NCI-H1930 (cell line): ENCODE results near the gene TBCC.
"Not testable (repeated sequence)": the region's sequence is repeated elsewhere in the genome, so short reads cannot be mapped to it uniquely, and the experiment has no call there.

ENCODE experiments used
- DNase-seq, 2 experiments: peaks; one replicate each; lab custom pipeline; 2025; lab: John Stamatoyannopoulos, UW

The TBCC gene

GRCh38 chr6:42745640-42746462 lies at the start of gene TBCC:
Gene TBCC (minus strand): TSS chr6:42746103. CDS start chr6:42746073, 30 bp downstream.
- DNase-seq = peak; percentile 94 to 97

GRCh38 chr6:42795651-42796050 lies 49.7 kb upstream of the TBCC start:
- DNase-seq = peak in 1 of 2 experiments; percentile 51

- peak in 1 of 2 experiments; percentile 37 for DNase-seq
Measured at GRCh38 chr6:42791706-42792320, 45.9 kb upstream of the TBCC start.

- DNase-seq = no peak
Measured at GRCh38 chr6:42790549-42791181, 44.8 kb upstream of the TBCC start.

- no peak for DNase-seq
Measured at GRCh38 chr6:42788671-42789070, 42.8 kb upstream of the TBCC start.

GRCh38 chr6:42787063-42787472 lies 41.2 kb upstream of the TBCC start:
- no peak for DNase-seq

GRCh38 chr6:42786525-42786985 lies 40.7 kb upstream of the TBCC start:
- DNase-seq = no peak

- DNase-seq = no peak
Measured at GRCh38 chr6:42784717-42785498, 39.0 kb upstream of the TBCC start.

GRCh38 chr6:42783876-42784642 lies 38.2 kb upstream of the TBCC start:
- DNase-seq = no peak

- peak; percentile 48 to 66 for DNase-seq
Measured at GRCh38 chr6:42783177-42783875, 37.4 kb upstream of the TBCC start.

- peak; percentile 44 to 57 for DNase-seq
Measured at GRCh38 chr6:42782689-42783176, 36.8 kb upstream of the TBCC start.

GRCh38 chr6:42781796-42782688 lies 36.1 kb upstream of the TBCC start, which contains the start of gene BICRAL:
Gene BICRAL (plus strand): TSS chr6:42782052. CDS start chr6:42822023, 39,971 bp downstream.
- peak; percentile 61 to 66 for DNase-seq

GRCh38 chr6:42781546-42781795 lies 35.6 kb upstream of the TBCC start:
- no peak for DNase-seq

- DNase-seq = no peak
Measured at GRCh38 chr6:42779521-42779920, 33.6 kb upstream of the TBCC start.

GRCh38 chr6:42778122-42778521 lies 32.2 kb upstream of the TBCC start:
- DNase-seq = no peak

- DNase-seq = no peak
Measured at GRCh38 chr6:42777126-42777822, 31.4 kb upstream of the TBCC start.

GRCh38 chr6:42774821-42775487 lies 29.1 kb upstream of the TBCC start:
- not testable (repeated sequence) for DNase-seq

GRCh38 chr6:42774201-42774600 lies 28.3 kb upstream of the TBCC start:
- DNase-seq = no peak
